Hypothalamus (tissue), 51 donors: ENCODE measurements around the gene ZIK1.

Experiments used
- DNase-seq, 51 donors: peaks; one replicate each; lab custom pipeline; 2025; lab: John Stamatoyannopoulos, UW

Gene ZIK1

GRCh38 chr19:57583521-57584416 is at the start of gene ZIK1:
ZIK1 (plus strand) TSS chr19:57584145; CDS start chr19:57584357, 212 bp downstream.
- DNase-seq = peak; percentile 42 to 98 (median 89)

DNA sequence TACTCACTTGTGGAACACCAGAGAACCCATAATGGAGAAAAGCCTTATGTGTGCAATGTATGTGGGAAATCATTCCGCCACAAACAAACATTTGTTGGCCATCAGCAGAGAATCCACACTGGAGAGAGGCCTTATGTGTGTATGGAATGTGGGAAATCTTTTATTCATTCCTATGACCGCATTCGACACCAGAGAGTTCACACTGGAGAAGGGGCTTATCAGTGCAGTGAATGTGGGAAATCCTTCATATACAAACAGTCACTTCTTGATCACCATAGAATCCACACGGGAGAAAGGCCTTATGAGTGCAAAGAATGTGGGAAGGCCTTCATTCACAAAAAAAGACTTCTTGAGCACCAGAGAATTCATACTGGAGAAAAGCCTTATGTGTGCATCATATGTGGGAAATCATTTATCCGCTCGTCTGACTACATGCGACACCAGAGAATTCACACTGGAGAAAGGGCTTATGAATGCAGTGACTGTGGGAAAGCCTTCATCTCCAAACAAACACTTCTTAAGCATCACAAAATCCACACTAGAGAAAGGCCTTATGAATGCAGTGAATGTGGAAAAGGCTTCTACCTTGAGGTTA is 45.9 kb upstream of the ZIK1 start:
- no peak for DNase-seq

DNA sequence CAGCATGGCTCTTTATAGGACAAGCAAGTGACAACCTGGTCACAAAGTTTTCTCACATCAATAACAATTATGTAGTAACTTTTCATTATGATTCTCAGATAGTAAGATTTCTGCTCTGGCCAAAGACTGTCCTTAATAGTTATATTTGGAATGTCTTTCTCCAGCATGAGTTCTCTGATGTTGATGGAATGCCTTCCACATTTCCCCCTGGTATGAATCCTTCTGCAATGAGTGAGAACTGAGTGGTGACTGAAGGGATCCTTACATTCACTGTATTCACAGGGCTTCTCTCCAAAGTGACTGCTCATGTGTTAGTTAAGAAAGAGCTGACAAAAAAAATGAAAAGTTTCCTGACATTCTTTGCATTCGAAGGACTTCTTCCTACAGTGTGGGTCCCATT is 37.4 kb upstream of the ZIK1 start:
- no peak for DNase-seq

DNA sequence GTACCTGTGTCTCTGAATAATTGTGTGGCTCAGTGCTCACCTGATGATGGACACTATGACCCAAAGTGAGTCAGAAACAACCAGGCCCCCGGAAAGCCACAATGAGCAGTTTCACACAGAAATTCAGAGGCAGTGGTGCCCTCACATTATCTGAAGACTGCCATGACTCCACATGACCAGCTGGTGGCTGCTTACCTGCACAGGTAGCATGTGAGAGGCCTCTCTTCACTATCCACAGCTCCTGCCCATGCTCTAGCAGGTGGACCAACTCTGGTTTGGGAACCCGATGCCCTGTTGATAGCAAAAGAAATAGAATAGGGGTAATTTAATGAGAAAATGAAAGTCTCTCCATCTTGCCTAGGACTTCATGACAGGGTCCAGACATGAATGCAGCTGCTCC is 31.5 kb upstream of the ZIK1 start:
- no peak for DNase-seq

- DNase-seq = no peak
Observed at GRCh38 chr19:57557659-57558058, 26.3 kb upstream of the ZIK1 start.

GRCh38 chr19:57558525-57558924 is 25.4 kb upstream of the ZIK1 start:
- no peak for DNase-seq

DNA sequence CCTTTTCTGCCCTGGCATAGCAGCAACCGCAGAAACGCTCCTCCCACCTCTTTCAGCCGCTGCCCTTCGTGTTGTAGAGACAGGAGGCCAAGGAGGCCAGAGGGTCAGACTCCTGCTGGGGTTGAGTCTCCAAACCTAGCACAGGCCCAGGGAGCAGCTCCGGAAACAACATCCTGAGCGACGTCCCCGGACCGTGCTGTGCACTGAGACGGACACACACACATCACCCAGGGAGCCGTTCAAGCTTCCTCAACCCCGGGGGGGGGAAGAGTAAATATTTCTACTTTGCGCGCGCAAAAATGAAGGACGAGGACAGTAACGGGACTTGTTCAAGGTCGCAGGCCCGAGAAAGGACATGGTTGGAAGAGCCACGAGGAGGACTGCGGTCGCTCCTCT is 24.9 kb upstream of the ZIK1 start:
- peak in 4 of 51 donors; percentile 1 to 25 (median 2) for DNase-seq

GRCh38 chr19:57559404-57560025 is 24.4 kb upstream of the ZIK1 start, which contains the start of gene ZNF550:
ZNF550 (minus strand) TSS chr19:57559863; CDS start chr19:57559682, 181 bp downstream.
- DNase-seq = peak; percentile 4 to 92 (median 76)

GRCh38 chr19:57560049-57560491 is 23.9 kb upstream of the ZIK1 start:
- peak in 7 of 51 donors; percentile 3 to 51 (median 22) for DNase-seq

- no peak for DNase-seq
Observed at GRCh38 chr19:57563547-57563946, 20.4 kb upstream of the ZIK1 start.

DNA sequence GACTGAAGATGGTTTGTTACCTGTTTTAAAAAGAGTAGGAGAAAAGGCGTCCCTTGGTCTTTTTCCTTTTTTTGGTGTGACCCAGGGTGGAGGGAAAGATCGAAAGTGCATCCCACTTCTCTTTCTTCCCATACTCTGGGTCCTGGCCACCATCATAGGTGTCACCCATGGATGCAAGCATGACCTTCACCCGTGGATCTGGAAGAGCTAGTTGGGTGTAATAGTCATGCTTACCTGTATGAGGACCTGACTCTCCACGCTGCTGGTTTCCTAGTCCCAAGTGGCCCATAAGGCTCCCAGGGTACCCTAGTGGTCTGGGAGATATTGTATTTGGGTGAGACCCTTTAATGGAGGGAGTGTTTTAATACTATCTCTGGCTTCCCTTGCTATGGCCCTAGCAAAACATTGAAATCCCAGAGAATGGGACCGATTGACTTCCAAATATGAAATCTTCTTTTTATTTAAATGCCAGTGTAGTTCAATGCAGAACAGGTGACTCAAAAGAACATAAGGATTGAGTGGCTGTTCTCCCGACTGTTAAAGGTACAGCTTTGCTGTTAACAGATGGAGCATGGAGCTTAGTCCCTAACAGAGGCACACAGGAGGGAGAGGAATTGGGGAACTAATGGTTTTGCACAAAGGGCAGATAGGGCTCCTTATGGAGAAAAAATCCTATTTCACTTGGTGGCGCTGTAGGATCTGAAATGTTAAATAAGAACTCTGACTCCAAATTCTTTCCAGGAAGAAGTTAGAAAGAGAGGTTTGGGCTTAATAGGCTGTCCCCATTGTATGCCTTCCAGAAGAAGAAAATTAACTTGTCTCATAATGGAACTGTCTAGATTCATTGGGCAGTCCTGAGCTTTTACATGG is 17.3 kb upstream of the ZIK1 start:
- DNase-seq = no peak

DNA sequence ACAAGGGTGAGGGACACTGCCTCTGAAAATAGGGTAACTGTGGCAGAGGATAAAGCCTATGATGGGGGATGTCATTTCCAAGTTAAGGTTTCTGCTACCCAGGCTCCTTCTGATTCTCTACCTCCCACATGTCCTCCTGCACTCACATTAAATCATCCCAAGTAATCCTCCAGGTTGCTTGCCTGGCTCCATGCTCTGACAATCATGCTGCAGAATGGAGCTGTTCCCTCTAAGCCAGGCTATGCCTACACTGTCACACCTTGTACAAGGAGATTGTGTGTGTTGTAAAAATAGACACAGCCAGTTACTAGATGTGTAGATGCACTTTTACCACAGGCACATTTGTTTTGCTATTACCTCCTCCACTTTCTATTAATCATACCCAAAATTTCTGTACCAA is 13.2 kb upstream of the ZIK1 start:
- DNase-seq = peak in 1 of 51 donors; percentile 6

GRCh38 chr19:57572415-57572947 is 11.5 kb upstream of the ZIK1 start:
- no peak for DNase-seq

- no peak for DNase-seq
Observed at GRCh38 chr19:57576661-57577060, 7.3 kb upstream of the ZIK1 start.

DNA sequence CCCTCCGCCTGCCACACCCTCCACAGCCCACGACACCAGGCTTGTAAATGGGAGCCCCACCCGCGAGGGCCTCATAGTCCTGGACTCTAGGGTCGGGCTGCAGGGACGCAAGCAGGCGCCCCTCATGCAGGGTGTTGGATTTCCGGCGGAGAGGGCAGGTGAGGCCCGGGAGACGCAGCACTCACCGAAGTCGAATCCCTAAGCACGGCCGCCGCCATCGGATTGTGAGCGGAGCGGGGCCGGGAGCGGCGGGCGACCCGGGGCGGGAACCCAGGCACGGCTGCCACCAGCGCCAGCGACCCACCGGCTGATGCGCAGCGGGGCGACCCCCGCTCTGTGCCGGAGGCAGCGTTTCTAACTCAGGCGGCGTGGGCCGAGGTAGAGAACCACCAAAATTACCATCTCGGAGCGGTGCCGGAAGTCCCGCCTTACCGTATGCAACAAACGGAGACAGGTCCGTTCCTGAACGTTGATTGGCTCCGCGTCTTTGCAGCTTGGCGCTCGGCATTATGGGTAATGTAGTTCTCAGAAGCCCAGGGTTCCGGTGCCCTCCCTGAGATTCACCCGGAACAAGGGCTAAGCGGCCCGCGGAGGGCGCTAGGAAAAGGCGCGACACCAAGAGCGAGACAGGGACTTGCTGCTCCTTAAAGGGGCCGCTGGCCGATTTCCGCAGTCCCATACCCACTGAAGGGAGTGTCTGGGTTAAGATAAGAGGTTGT is 5.3 kb upstream of the ZIK1 start, which contains the start of gene ZNF416:
Gene ZNF416 (minus strand): TSS at position 425 of the 719 bp plus-strand sequence. CDS start 207 bp downstream, at position 218.
- DNase-seq = peak; percentile 39 to 98 (median 94)

- no peak for DNase-seq
Observed at GRCh38 chr19:57583104-57583520, 833 bp upstream of the ZIK1 start.

- no peak for DNase-seq
Observed at GRCh38 chr19:57587529-57587928, 3.6 kb downstream of the ZIK1 start.

DNA sequence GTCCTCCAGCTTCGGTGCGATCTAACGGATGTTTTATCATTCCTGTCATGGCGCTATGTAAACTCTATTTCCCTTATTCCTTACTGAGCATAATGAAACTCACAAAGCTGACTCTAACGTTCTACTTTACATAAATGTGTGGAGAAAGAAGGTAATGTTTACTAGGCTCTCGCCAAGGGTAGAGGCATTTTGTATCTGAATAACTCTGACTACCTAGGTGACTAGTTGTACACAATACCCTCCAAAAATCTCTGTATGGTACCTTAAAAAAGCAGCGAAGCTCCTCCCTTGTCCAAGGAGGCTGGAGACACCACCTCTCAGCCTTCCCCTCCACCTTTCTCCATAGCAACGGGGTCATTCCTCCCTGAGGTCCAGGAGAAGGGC is 15.4 kb downstream of the ZIK1 start:
- no peak for DNase-seq

GRCh38 chr19:57599761-57600383 is 15.9 kb downstream of the ZIK1 start, which contains the start of gene ZNF530:
ZNF530 (plus strand) TSS chr19:57599885; CDS start chr19:57604346, 4,461 bp downstream.
- peak; percentile 41 to 95 (median 85) for DNase-seq
